Measurements from ENCODE around the gene PRSS57.
"Not testable (repeated sequence)": the region's sequence is repeated elsewhere in the genome, so short reads cannot be mapped to it uniquely, and the experiment has no call there.

The PRSS57 gene

DNA sequence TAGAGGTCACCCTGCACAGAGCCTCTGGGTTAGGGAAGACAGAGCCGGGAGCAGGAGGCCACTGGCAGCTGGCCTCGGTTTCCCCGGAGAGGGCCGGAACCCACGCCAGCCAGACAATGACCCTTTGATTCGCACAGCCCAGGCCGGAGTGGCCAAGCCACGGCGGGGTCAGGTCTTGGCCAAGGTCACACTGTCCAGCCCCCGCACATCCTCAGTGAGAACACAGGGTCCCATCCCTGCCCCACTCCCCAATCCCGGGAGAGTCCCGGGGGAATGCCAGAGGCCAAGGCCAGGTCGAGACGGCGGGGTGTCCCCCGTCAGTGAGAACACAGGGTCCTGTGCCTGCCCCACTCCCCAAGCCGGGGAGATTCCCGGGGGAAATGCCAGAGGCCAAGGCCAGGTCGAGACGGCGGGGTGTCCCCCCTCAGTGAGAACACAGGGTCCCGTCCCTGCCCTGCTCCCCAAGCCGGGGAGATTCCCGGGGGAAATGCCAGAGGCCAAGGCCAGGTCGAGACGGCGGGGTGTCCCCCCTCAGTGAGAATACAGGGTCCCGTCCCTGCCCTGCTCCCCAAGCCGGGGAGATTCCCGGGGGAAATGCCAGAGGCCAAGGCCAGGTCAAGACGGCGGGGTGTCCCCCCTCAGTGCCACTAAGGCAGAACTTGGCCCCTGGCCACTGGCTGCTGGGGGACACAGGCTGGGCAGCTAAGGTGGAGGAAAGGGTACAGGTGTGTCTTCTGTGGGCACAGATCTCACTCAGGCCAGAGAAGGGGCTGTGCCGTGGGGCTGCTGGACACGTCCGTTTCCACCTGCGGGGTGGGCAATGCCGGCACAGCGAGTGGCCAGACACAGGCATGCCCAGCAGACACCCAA, 20.7 kb downstream of the PRSS57 start:
- no peaks in the 10 kb centered on the region for H3K9me3 ChIP-seq (replicated peaks in 1 of 2; ENCODE audit: control insufficient read depth in 2 of 2, insufficient read depth in 1 of 2, low read depth in 1 of 2, low read length in 2 of 2)
- peak overlapping the region; percentile 35 for H2BK5ac ChIP-seq (ENCODE audit: low read length)
- H3K27ac ChIP-seq (replicated peaks; ENCODE audit: low read length): no peak overlapping the region

DNA sequence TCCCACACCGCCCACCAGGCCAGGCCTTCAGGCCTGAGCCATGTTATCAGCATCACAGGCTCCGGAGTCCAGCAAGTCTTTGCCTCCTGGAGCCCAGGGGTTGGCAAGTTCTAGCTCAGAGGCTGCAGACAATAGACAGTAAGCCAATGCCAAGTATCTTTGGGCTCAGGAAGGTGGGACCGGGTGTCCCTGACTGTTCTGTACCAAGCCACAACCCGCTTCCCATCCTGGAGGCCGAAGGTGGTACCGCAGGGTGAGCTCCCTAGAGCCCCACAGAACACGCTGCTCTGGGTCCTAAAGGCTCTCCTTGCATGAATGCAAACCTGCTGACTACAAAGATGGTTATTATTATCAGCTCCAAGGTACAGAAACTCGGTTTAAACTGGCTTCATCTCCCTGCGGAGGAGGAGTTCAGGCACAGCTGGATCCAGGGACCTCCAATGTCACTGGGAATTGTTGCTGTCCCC, 24.6 kb downstream of the PRSS57 start:
- H2BK15ac ChIP-seq (ENCODE audit: low read length): no peak overlapping the region
- no peak overlapping the region for H2BK12ac ChIP-seq (ENCODE audit: low read length)
- peaks cover 3 to 5% of the 10 kb centered on the region in 2 donors for H3K9me3 ChIP-seq (replicated peaks in 1 of 2; ENCODE audit: control insufficient read depth in 2 of 2, insufficient read depth in 1 of 2, low read depth in 1 of 2, low read length in 2 of 2)
- H3K4me3 ChIP-seq (ENCODE audit: low read length in 2 of 2): no peak overlapping the region
- H3K36me3 ChIP-seq (replicated peaks in 1 of 2; ENCODE audit: control insufficient read depth in 2 of 2, insufficient read depth in 2 of 2, low read length in 2 of 2): no peaks in the 10 kb centered on the region
- H3K27ac ChIP-seq (replicated peaks; ENCODE audit: low read length): no peak overlapping the region
- no peak overlapping the region for H3K23ac ChIP-seq (ENCODE audit: low read depth, low read length, poor library complexity)
- H3K4me2 ChIP-seq (ENCODE audit: insufficient read depth, low read length, poor library complexity, severe bottlenecking): no peak overlapping the region
- no peak overlapping the region for H3K14ac ChIP-seq (ENCODE audit: low read length)
- no CpG with 5 or more reads among the region's 9 CpGs for WGBS, 2 donors (ENCODE audit: extremely low coverage in 2 of 2, insufficient read length in 2 of 2, insufficient replicate concordance in 1 of 2)
- H3K18ac ChIP-seq (ENCODE audit: low read length): no peak overlapping the region
- no peak for DNase-seq (ENCODE audit: low spot score)
- peaks cover 0 to 10% (median 9%) of the 10 kb centered on the region in 3 experiments for H3K27me3 ChIP-seq (ENCODE audit: control insufficient read depth in 3 of 3, insufficient read depth in 3 of 3, low read depth in 1 of 3, low read length in 3 of 3)
- H4K8ac ChIP-seq (ENCODE audit: low read depth, low read length): peak overlapping the region; percentile 43
- no peak overlapping the region for H3K4ac ChIP-seq (ENCODE audit: low read length)
- no peak overlapping the region for H2BK5ac ChIP-seq (ENCODE audit: low read length)
- H2AK5ac ChIP-seq (ENCODE audit: low read depth, low read length): no peak overlapping the region
- peaks cover 1% of the 10 kb centered on the region for H3K79me1 ChIP-seq (ENCODE audit: low read depth, low read length)
- no peak overlapping the region for H3K9ac ChIP-seq (ENCODE audit: low read depth, low read length, poor library complexity)
- H2AFZ ChIP-seq (ENCODE audit: low read length): no peak overlapping the region
- no peak overlapping the region for H2BK120ac ChIP-seq (ENCODE audit: low read depth, low read length)
- H4K91ac ChIP-seq (ENCODE audit: low read depth, low read length, poor library complexity): no peak overlapping the region
- peaks cover 4 to 15% of the 10 kb centered on the region in 2 donors for H3K4me1 ChIP-seq (ENCODE audit: control insufficient read depth in 2 of 2, insufficient read depth in 1 of 2, low read depth in 1 of 2, low read length in 2 of 2)

More for the DNA sequence above, 20.7 kb downstream of the PRSS57 start:
- Histone ChIP-seq H4K91ac (ENCODE audit: low read depth, low read length, poor library complexity) (no peak overlapping the region), H2BK15ac (ENCODE audit: low read length) (no peak overlapping the region), H3K23ac (ENCODE audit: low read depth, low read length, poor library complexity) (no peak overlapping the region), H4K8ac (ENCODE audit: low read depth, low read length) (no peak overlapping the region), H3K36me3 (replicated peaks in 1 of 2; ENCODE audit: control insufficient read depth in 2 of 2, insufficient read depth in 2 of 2, low read length in 2 of 2) (no peaks in the 10 kb centered on the region), H2BK12ac (ENCODE audit: low read length) (no peak overlapping the region), H3K4me2 (ENCODE audit: insufficient read depth, low read length, poor library complexity, severe bottlenecking) (no peak overlapping the region), H2AK5ac (ENCODE audit: low read depth, low read length) (peak overlapping the region; percentile 47), H2AFZ (ENCODE audit: low read length) (no peak overlapping the region), H3K14ac (ENCODE audit: low read length) (no peak overlapping the region), H2BK120ac (ENCODE audit: low read depth, low read length) (no peak overlapping the region), H3K27me3 (ENCODE audit: control insufficient read depth in 3 of 3, insufficient read depth in 3 of 3, low read depth in 1 of 3, low read length in 3 of 3) (peaks cover 2 to 22% (median 18%) of the 10 kb centered on the region in 3 experiments), H3K18ac (ENCODE audit: low read length) (peak overlapping the region; percentile 28), H3K4me1 (ENCODE audit: control insufficient read depth in 2 of 2, insufficient read depth in 1 of 2, low read depth in 1 of 2, low read length in 2 of 2) (peaks cover 11 to 24% of the 10 kb centered on the region in 2 donors), H3K4me3 (ENCODE audit: low read length in 2 of 2) (no peak overlapping the region), H3K4ac (ENCODE audit: low read length) (no peak overlapping the region), H3K79me1 (ENCODE audit: low read depth, low read length) (no peaks in the 10 kb centered on the region), H3K9ac (ENCODE audit: low read depth, low read length, poor library complexity) (peak overlapping the region; percentile 7)
- DNase-seq (ENCODE audit: low spot score): no peak
- WGBS, 2 donors (ENCODE audit: extremely low coverage in 2 of 2, insufficient read length in 2 of 2, insufficient replicate concordance in 1 of 2): no CpG with 5 or more reads among the region's 38 CpGs

DNA sequence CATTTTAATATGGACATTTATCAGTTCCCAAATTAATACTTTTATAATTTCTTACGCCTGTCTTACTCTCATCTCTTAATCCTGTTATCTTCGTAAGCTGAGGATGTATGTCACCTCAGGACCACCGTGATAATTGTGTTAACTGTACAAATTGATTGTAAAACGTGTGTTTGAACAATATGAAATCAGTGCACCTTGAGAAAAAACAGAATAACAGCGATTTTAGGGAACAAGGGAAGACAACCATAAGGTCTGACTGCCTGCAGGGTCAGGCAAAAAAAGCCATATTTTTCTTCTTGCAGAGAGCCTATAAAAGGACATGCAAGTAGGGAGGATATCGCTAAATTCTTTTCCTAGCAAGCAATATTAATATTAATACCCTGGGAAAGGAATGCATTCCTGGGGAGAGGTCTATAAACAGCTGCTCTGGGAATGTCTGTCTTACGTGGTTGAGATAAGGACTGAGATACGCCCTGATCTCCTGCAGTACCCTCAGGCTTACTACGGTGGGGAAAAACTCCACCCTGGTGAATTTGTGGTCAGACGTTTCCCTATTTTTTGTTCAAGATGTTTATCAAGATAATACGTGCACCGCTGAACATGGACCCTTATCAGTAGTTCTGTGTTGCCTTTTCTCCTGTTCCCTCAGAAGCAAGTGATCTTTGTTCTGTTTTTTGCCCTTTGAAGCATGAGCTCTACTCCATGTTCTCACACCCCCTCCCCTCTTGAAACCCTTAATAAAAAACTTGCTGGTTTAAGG, 26.4 kb downstream of the PRSS57 start:
- H3K9me3 ChIP-seq (replicated peaks in 1 of 2; ENCODE audit: control insufficient read depth in 2 of 2, insufficient read depth in 1 of 2, low read depth in 1 of 2, low read length in 2 of 2); H3K14ac ChIP-seq (ENCODE audit: low read length); H2BK5ac ChIP-seq (ENCODE audit: low read length); H3K4me2 ChIP-seq (ENCODE audit: insufficient read depth, low read length, poor library complexity, severe bottlenecking); H3K4me3 ChIP-seq (ENCODE audit: low read length in 2 of 2); H2BK120ac ChIP-seq (ENCODE audit: low read depth, low read length); H3K23ac ChIP-seq (ENCODE audit: low read depth, low read length, poor library complexity); H3K9ac ChIP-seq (ENCODE audit: low read depth, low read length, poor library complexity); H2AFZ ChIP-seq (ENCODE audit: low read length); H4K8ac ChIP-seq (ENCODE audit: low read depth, low read length); H3K4me1 ChIP-seq (ENCODE audit: control insufficient read depth in 2 of 2, insufficient read depth in 1 of 2, low read depth in 1 of 2, low read length in 2 of 2); H2BK12ac ChIP-seq (ENCODE audit: low read length); H2BK15ac ChIP-seq (ENCODE audit: low read length); H2AK5ac ChIP-seq (ENCODE audit: low read depth, low read length); H3K27ac ChIP-seq (replicated peaks; ENCODE audit: low read length); H3K4ac ChIP-seq (ENCODE audit: low read length); H4K91ac ChIP-seq (ENCODE audit: low read depth, low read length, poor library complexity); H3K79me1 ChIP-seq (ENCODE audit: low read depth, low read length); H3K27me3 ChIP-seq (ENCODE audit: control insufficient read depth in 3 of 3, insufficient read depth in 3 of 3, low read depth in 1 of 3, low read length in 3 of 3); DNase-seq (ENCODE audit: low spot score); H3K36me3 ChIP-seq (replicated peaks in 1 of 2; ENCODE audit: control insufficient read depth in 2 of 2, insufficient read depth in 2 of 2, low read length in 2 of 2); H3K18ac ChIP-seq (ENCODE audit: low read length): not testable (repeated sequence)
- no CpG with 5 or more reads among the region's 12 CpGs for WGBS, 2 donors (ENCODE audit: extremely low coverage in 2 of 2, insufficient read length in 2 of 2, insufficient replicate concordance in 1 of 2)
